Inferior parietal cortex (tissue), 1 donor: ENCODE measurements around the gene TDRD15.
"Not testable (repeated sequence)": the region's sequence is repeated elsewhere in the genome, so short reads cannot be mapped to it uniquely, and the experiment has no call there.

Experiments used
- DNase-seq: peaks from one replicate; pipeline ENCODE4 v3.0.0-alpha.2; 2016; ENCODE audit errors: extremely low spot score

The TDRD15 gene

DNA sequence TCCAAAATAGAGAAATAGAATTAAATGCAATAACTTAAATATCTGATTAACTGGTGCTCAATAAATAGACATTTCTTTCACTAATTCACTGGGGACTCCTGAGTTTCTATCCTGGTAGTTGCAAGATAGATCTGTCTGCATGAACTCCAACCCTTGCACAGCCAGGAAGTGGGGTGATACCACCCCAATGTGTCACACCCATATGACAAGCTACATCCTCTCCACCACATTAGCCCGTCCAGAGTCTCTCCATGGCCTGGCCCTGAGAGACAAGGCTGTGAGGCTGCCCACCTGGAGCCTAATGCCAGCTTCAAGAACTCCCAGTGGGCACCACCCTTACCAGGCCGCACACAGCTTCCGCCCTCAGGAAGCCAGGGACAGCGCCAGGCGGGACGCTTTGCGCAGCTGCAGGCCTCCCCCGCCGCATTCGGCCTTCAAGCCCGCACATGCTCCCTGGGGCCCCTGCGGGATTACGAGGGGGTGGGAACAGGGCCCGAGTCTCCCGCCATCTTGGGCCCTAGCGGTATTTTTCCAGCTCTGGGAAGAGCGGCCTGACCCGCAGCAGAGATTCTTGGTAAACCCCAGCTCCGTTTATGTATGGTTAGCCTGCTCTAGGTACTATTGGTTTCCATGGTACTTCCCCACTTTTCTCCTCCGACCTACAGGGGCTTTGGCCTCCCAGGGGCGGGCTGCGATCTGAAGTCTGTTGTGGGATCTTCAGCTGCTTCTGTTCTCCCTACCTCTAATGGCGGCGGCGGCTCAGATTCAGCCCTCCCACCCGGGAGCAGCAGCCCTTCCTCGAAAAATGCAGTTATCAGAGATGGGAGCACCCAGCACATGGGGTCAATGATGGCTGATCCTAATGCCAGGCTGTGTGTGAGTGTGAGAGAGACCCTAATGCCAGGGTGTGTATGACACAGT, at the start of gene TDRD15:
Gene TDRD15, plus strand, starts transcription at position 496 of the 921 bp plus-strand sequence. CDS start 13,500 bp downstream, outside the sequence.
- DNase-seq: no peak

DNA sequence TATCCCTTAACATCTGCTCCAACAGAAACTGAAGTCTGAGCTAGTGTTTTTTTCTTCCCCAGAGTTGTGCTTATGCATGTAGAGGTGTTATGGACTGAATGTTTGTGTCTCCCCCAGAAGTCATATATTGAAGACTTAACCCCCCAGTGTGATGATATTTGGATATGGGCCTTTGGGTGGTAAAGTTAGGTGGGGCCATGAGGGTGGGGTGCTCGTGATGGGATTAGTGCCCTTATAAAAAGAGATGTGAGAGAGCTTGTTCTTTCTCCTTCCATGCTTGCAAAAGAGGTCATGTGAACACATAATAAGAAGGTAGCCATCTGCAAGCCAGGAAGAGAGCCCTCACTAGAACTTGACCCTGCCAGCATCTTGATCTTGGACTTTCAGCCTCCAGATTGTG, 45.5 kb upstream of the TDRD15 start:
- DNase-seq: no peak

DNA sequence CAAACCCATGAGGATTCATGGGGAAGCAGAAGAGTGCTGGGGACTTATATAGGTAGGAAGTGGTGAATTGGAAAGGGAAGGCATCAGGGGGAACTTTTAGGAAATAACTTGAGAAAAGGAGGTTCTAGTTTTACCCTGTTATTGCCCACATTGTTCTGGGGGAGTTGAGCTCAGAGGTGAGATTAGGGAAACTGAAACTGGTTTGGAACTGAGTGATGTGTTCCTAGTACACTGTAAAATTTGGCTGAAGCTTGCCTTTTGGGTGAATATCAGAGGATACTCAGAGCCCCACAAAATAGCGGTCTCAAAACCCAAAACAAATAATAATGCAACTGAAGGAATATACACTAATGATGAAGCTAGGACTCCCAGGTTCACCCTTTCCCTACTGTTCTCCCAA, 40.3 kb upstream of the TDRD15 start:
- DNase-seq: no peak

DNA sequence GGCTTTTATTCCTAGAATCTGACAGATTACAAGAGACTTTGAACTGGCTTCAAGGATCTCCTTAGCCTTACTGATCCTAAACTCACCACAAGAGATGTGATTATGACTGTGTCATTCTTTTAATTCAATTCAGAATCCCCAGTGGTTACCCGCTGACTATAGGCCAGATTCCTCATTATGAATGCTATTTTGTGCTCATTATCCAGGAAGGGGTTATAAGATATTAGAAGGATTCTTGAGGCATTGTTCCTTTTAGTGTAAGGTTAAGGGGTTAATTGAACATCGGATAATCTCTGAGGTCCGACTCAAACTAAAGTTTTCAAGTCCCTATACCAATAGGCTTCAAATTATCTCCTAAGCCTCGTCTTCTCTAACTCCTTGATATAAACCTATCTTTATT, 39.4 kb upstream of the TDRD15 start:
- DNase-seq: no peak

DNA sequence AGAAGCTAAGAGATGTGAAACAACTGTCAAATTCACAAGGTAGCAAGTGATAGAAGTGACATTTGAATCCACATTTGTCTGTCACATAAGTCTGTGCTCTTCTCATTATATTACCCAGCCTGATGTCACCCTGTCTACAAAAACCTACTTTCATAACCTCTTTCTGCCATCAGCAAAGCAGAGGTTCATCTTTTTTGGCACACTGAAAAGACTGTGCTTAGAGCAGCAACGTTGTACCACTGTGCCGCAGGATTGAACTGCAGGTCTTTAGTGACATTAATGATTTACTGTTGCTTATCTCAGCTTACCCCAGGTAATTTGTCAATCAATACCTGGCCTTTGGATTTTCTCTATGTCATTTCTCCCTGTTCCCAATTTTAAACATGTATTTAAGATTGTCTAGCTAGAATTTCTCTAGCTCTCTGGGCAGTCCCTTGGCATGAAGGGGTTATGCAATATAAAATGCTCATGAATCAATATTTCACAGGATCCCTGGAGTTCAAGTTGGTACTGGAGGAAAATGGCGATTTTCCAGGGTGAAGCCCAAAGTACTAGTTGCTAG, 31.4 kb upstream of the TDRD15 start:
- DNase-seq: no peak

DNA sequence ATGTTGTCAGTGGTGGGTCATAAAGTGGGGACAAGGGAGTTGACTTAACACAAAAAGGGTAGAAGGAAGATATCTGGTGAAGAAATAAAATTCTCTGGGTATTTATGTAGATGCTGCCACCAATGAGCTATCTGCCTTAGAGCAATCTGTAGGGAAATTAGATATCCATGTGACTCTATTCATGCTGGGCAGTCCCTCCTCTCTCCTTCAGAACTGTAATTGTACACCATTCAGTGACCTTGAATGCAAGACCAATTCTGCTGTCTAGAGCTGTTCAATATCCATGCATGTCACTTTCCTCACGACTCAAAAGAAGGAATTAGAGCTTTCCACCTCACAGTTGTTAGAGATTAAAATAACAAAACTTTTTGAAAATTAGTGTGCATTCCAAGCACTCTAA, 28.6 kb upstream of the TDRD15 start:
- no peak for DNase-seq

DNA sequence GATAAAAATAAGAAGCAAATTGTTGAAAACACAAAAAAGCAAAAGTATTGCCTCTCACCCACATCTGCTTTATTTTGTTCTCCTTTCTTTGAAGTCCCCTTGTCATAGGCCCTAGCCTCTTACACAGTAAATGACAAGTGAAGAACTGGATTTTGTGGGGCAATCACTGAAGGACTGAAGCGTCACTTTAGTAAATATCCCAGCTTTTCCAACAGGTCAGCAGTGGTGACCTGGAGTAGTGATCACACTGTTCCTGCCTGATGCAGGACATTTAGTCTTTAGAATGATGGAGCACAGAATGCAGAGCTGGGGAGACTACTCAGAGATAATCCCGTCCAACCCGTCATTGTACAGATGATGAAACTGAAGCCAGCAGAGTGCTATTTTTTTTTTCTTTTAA, 28.1 kb upstream of the TDRD15 start:
- DNase-seq: no peak

DNA sequence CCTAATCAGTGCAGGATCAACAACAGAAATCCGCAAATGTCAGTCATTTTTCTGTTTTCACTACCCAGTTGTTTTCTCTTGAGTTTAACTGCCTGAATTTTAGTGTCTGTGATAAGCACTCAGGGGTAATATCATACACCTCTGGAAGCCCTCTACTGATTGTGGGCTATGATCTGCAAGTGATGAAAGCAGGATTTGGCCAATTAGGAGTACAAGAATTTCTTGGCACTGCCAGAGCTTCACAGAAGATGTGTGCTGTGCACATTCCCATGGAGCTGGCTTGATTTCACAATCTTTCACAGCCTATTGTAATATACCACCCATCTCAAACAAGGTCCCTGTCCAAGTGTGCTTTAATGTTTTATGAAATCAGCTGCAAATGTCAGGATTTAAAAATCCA, 27.3 kb upstream of the TDRD15 start:
- DNase-seq: no peak

DNA sequence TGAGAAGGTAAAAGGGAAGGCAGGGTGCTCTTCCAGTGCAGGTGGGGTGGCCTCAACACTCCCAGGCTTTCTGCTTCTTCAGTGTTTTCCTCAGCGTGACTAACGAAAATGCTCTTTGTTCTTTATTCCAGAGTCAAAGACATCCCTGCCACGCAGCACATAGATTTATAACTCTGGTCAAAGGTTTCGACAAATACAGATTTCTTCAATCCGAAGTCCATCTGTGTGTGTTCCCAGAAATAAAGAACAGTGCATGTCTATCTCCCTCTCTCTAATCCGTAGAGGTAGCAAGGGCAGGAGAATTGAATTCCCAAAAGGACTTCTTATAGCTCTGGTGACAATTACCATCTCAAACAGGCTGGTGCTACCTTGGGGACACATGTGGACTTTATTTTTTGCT, 26.4 kb upstream of the TDRD15 start:
- DNase-seq: no peak

DNA sequence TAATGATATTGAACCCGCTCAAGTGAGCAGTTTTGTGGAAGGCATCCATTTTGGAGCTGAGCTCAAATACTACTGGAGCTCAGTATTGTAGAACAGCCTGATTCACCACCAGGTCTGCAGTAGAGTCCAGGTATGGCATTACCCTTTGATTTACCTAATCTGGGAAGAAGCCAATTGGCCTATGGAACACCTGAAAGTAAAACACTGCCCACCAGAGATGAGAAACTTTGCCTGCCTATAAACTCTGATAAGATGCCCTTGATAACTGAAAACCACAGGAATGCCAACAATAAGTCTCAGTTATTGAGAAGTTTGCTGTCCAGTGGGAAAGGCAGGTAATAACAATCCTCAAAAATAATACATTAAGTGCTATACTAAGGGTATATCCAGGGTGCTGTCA, 25.5 kb upstream of the TDRD15 start:
- no peak for DNase-seq

DNA sequence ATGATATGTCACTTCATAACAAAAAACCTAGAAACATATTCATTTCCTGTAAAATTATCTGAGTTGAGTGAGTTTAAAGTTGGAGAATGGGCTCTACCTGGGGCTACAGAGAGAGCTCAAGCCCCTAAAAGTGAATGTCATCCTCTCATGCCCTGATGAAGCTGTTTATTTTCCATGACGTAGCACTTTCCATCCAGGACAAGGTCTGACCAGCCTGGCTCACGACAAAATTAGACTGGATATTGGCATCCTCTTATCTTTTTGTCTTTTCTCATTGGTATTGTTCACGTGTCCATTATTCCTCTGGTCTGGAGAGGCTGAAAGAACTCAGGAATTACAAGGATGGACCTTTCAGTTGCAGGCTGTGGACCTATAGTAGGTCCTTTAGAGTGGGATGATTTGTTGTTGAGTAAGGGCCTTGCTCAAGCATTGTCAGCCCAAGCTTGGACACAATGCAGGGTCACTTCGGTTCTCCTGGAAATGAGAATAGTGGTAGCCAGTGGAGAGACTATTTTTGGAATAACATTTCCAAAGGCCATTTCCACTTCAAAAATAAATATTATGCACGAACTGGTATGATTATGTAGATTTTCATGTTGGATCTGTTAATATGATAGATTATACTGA, 24.4 kb upstream of the TDRD15 start:
- DNase-seq: no peak

DNA sequence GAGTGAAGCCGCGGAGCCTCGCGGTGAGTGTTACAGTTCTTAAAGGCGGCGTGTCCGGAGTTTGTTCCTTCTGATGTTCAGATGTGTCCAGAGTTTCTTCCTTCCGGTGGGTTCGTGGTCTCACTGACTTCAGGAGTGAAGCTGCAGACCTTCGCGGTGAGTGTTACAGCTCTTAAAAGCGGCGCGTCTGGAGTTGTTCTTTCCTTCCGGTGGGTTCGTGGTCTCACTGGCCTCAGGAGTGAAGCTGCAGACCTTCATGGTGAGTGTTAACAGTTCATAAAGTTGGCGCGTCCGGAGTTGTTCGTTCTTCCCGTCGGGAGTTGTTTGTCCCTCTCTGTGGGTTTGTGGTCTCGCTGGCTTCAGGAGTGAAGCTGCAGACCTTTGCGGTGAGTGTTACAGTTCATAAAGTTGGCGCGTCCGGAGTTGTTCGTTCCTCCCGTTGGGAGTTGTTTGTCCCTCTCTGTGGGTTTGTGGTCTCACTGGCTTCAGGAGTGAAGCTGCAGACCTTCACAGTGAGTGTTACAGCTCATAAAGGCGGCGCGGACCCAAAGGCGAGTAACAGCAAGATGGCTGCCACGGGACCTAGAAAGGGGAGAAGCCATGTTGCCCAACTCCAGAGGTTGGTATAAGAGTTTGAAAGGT, 22.1 kb upstream of the TDRD15 start:
- DNase-seq: not testable (repeated sequence)

DNA sequence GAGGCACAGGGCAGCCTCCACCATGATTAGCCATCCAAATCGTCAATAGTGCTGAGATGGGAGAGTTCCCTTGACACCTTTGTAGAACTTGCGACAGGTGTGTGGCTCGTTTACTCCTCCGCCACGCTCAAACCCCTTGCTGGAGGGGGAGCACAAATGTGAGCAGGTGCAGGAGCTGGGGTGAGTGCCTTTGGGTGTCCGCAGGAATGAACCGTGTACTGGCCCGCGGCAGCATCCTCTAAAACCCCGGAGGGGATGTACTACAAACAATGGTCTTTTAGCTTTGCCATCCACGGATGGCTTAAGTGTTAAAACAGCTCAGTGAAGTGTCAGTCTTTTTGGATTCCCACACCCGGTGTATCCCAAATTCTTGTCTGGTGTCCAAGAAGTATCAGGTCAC, 21.4 kb upstream of the TDRD15 start:
- no peak for DNase-seq

DNA sequence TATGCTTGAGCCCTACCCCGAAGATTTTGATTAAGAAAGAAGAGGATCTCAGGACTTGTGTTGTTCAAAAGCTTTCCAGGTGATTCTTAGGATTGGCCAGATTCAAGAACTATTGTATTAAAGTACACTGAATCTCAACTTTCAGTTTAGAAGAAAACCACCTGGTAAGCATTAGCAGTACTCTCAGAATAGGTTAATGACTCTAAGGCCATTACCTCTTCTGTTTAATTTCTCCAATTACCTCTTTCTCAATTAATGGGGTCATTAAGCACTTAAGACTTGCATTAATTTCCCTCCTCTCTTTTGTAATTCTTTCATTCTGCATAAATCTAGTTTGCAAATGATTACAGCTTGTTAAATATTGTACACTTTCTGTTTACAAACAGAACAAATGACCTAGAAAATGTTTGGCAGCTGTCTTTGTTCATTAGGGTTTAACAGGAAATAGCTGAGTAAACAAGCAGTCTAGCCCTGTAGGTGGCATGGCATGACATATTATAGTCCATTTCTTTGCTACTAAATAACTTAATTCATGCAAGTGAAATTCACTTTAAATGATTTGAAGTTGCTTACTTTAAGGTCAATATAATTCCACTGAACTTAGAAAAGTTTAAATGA, 20.4 kb upstream of the TDRD15 start:
- no peak for DNase-seq

DNA sequence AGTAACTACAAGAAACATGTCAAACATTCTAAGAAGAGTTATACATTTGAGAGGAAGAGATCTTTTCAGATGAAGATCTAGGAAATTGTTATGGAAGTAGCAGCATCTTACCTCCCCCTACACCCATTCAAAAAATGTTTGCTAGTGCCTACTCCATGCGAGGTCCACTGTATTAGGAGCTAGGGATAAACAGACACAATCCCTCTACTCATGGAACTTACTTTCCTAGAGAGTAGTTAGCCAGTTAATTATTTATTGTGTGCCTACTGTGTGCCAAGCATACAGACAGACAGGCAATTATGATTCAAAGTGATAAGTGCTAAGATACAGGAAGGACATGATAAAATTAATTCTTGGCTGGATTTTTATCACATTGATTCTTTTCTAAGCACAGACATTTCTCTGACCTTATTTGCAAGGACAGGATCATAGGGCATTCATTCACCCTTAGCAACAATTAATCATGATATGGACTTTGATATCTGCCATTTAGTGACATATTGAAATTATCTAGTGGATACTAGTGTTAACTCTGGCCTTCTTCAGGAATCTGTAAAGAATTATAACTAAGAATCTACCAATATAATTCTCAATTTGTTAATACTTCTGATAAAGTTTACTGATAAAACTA, 19.6 kb upstream of the TDRD15 start:
- DNase-seq: no peak

DNA sequence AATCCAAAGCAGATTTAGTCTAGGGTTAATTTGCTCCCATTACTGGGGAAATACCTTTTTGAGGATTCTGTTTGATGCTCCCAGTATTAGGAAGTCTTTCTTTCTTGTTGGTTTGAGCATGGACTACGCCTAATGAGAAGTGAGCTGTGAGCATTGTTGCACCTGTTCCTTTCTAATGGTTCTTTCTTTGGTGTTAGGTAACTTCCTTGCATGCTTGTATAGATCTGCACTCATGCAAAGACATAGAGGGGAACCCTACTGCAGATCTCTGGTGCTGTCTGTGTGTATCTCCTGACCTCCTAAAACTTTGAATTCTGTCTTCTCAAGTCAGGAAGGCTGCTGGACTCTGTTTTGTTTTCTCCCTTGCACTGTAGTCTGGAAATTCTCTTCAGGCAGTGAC, 12.8 kb upstream of the TDRD15 start:
- DNase-seq: no peak

DNA sequence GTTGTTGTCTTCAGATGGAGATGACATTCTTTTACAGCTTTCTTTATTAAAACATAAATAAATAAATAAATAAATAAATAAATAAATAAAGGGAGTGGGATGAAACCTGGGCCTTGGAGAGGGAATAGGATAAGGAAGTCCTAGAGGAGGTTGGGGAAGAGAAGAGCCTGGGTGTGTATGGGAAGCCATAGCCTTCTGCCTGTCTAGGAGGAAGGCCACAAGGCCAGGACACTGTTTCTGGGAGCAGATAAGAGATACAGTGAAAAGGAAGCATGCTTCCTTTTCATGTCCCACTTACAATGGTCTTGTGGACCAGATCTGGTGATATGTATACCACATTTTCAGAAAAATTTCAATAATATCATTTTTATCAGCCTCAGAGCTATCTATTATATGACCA, 6.1 kb upstream of the TDRD15 start:
- DNase-seq: no peak

DNA sequence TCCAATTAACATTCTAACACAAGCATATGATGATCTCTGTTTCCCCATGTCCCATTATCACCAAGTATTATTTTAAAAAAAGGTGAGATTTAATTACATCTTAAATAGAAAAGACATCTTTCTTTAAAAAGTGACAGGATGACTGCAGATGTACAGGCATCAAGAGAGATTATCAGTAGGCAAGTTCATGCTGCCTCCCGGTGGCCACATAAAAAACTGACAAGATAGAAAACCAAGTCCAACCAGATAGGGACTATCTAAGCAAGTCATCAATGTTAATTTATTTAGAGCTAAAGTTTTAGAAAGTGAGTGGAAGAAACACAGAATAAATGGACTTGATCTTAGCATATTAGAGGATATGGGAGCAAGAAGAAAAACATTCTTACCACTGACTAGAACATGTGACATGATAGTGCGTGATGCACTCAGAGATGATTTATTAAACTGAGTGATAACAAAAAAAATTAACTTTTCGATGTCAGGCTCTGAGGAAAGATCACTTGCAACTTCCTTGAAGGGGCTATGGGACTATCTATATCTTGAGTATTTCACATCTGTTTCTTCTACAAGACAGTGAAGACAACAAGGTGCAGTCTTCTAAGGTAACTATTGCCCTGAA, 5.4 kb upstream of the TDRD15 start:
- peak; percentile 55 for DNase-seq

DNA sequence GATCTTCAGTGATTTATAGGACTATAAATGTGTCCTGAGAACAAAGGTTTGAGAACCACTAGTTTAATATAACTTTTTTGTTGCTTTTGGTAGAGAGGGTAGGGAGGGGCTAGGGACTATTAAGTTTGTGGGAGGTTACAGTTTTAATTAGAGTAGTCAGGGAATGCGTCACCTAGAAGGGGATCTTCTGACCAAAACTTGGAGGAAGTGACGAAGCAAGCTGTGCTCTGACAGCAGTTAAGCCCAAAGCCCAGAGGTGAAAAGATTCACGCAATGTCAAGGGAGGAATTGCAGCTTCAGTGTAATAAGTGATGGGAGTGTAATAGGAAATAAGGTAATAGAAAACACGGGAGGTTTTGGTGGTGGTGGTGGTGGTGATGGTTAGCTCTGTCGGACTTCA, 8.1 kb downstream of the TDRD15 start:
- no peak for DNase-seq

DNA sequence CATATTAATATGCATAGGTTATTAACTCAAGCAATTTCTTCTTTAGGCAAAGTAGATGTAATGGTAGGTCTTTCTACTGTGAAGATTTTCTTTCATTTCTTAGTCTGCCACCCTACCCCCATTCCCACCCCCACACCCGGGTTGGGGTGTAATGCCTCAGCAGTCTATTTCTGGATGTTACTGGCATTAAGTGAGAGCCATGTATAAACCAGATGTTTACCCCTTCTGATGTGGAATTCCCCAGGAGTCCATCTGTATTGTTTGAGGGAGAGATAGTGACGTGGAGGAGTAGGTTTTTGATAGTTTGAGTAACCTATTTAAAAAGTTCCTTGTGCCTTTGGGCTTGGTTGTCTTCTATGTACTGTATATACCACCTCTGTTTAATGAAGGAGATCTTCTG, 11.8 kb downstream of the TDRD15 start:
- DNase-seq: no peak

DNA sequence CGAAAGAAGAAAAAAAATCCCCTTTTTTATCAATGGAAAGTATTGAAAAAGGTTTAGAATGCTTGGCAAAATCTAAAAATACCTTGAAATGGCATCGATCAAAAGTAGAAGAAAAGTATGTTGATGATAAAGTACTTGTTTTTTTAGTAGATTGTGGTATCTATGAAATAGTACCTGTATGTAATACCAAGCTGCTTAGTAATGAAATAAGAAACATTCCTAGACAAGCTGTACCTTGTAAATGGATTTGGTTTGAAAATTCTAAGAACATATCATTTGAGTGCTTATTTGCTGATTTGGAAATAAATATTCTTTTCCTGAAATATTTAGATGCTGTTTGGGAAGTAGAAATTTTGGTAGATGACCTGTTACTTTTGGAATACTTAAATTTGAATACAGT, 18.4 kb downstream of the TDRD15 start:
- no peak for DNase-seq
